Panc1 (cell line): ENCODE results near the gene AMBRA1. TPM values are rescaled to one million over a fixed set of nuclear protein-coding genes. Genes with fewer than 3 reads are reported as not detected.

Experiments used
- ATAC-seq: fragments of 200-7000 bp; cut with Tn5 transposase; 2 replicates; pipeline ENCODE4 v1.9.1; 2020; ENCODE audit warnings: mild to moderate bottlenecking, moderate library complexity
- BruUV-seq: library from RNA; stranded (reverse); fragments of 400-500 nt; replicated peaks from 2 replicates; lab custom pipeline; 2021; lab: Mats Ljungman, UMichigan
- CTCF ChIA-PET: fragments of 300-600 bp; sonication (Branson Sonifier 250); formaldehyde crosslinking; loops from one replicate; lab custom pipeline; 2022; ENCODE audit warnings: antibody characterized with exemption; lab: Charles Lee
- POLR2A ChIA-PET: fragments of 300-600 bp; sonication (Branson Sonifier 250); formaldehyde crosslinking; loops from one replicate; lab custom pipeline; 2022; ENCODE audit warnings: antibody characterized with exemption; lab: Charles Lee
- DNase-seq: peaks from one replicate; pipeline ENCODE4 v3.0.0-alpha.2; 2010; ENCODE audit warnings: low read depth, low spot score
- H3K27ac ChIP-seq: 2 replicates; pipeline ENCODE4 v1.5.1; 2011; ENCODE audit warnings: mild to moderate bottlenecking, low read length, inconsistent platforms
- H3K27me3 ChIP-seq: fragments of 200-500 bp; sonication (Bioruptor generic); 2 replicates; pipeline ENCODE4 v1.6.0; 2014; ENCODE audit warnings: low read length, inconsistent platforms; ENCODE audit not compliant: control insufficient read depth, insufficient read depth
- H3K36me3 ChIP-seq: fragments of 200-500 bp; sonication (Bioruptor generic); 2 replicates; pipeline ENCODE4 v1.5.1; 2014; ENCODE audit warnings: inconsistent platforms, mild to moderate bottlenecking, low read length, moderate library complexity; ENCODE audit not compliant: control insufficient read depth, insufficient read depth
- H3K4me1 ChIP-seq: 2 replicates; pipeline ENCODE4 v1.5.1; 2011; ENCODE audit warnings: inconsistent platforms, mild to moderate bottlenecking, low read length, moderate library complexity; ENCODE audit not compliant: control insufficient read depth, insufficient read depth
- H3K4me3 ChIP-seq, 2 experiments: 2 replicates each; pipeline ENCODE4 v1.5.1; 2011 to 2012; ENCODE audit warnings: low read depth in 2 of 2, low read length in 2 of 2, mild to moderate bottlenecking in 2 of 2, inconsistent platforms in 1 of 2, moderate library complexity in 1 of 2
- H3K9me3 ChIP-seq: fragments of 200-500 bp; sonication (Bioruptor generic); 2 replicates; pipeline ENCODE4 v1.5.1; 2014; ENCODE audit warnings: low read depth, mild to moderate bottlenecking, inconsistent platforms, low read length, moderate library complexity; ENCODE audit not compliant: control insufficient read depth, insufficient read depth
- POLR2AphosphoS5 ChIP-seq: IDR thresholded peaks from 2 replicates; pipeline ENCODE4 v1.6.1; 2012; ENCODE audit warnings: mild to moderate bottlenecking, low read depth, low read length, moderate library complexity
- SIN3A ChIP-seq: IDR thresholded peaks from 2 replicates; pipeline ENCODE4 v1.6.1; 2012; ENCODE audit warnings: low read depth, mild to moderate bottlenecking, low read length, moderate library complexity, borderline replicate concordance; ENCODE audit not compliant: insufficient read depth
- TCF7L2 ChIP-seq: IDR thresholded peaks from 2 replicates; pipeline ENCODE4 v1.6.1; 2011; ENCODE audit warnings: mild to moderate bottlenecking, low read depth, low read length, inconsistent platforms
- in situ Hi-C: cut with HindIII; loops from 2 replicates; pipeline ENCODE4 v1.10.0; 2016; ENCODE audit warnings: low sequenced_read_pairs, low pct_unique_long_range_greater_than_20kb
- intact Hi-C: fragments of 100-400 bp; cut with micrococcal nuclease; formaldehyde crosslinking; loops from one replicate; pipeline ENCODE4 v1.10.0; 2022; ENCODE audit not compliant: unreplicated experiment
- total RNA-seq: library from RNA; stranded (reverse); gene quantifications from one replicate; pipeline ENCODE4 v1.2.1, GENCODE V29; 2021; ENCODE audit not compliant: unreplicated experiment
- TF ChIP-seq, protein P1 (sequence below), 2 experiments: IDR thresholded peaks; 2 replicates each; pipeline ENCODE4 v1.6.1; 2011 to 2012; ENCODE audit warnings: low read depth in 2 of 2, control low read depth in 1 of 2, low read length in 1 of 2, mild to moderate bottlenecking in 1 of 2, moderate library complexity in 1 of 2; ENCODE audit not compliant: insufficient read depth in 1 of 2
- TF ChIP-seq, protein P2 (sequence below): fragments of 450-650 bp; IDR thresholded peaks from 2 replicates; pipeline ENCODE4 v1.5.1; 2017; ENCODE audit warnings: mild to moderate bottlenecking

Gene AMBRA1
- total RNA-seq, 1 experiment from 2014 or later, result 40.0 TPM

DNA sequence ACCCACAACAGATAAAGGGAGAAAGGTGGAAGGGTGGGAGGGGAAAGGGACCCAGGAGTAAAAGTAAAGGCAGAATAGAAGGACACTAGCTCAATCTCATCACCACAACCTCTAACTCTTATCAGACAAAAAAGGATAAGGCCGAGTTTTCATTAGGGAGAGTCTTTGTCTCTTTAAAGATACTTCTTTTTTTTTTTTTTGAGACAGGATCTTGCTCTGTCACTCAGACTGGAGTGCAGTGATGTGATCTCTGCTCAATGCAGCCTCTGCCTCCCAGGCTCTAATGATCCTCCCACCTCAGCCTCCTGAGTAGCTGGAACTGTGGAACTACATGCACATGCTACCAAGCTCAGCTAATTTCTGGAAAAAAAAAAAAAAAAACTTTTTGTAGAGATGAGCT, 116.7 kb downstream of the AMBRA1 start:
- Histone ChIP-seq H3K27ac (no peak overlapping the region), H3K4me1 (no peaks in the 10 kb centered on the region), H3K4me3 (no peak overlapping the region), H3K9me3 (no peaks in the 10 kb centered on the region), H3K36me3 (no peaks in the 10 kb centered on the region), H3K27me3 (no peaks in the 10 kb centered on the region)
- intact Hi-C loops, result loop anchor here (10.0 kb wide), 1 partner anchor 62 kb away; no protein-coding TSS in a partner anchor
- ATAC-seq, result no peak
- no peak for DNase-seq
- CTCF ChIA-PET, result interaction anchor here (0.6 to 0.7 kb wide), 3 partner anchors 13 to 342 kb away, joined by 3 to 5 read pairs (median 3); no protein-coding TSS in a partner anchor
- no TSS peak for BruUV-seq
- POLR2A ChIA-PET, result no interaction called here
- TF ChIP-seq SIN3A, result no peak
- TF ChIP-seq TCF7L2, result no peak
- in situ Hi-C loops, result no loop called here

DNA sequence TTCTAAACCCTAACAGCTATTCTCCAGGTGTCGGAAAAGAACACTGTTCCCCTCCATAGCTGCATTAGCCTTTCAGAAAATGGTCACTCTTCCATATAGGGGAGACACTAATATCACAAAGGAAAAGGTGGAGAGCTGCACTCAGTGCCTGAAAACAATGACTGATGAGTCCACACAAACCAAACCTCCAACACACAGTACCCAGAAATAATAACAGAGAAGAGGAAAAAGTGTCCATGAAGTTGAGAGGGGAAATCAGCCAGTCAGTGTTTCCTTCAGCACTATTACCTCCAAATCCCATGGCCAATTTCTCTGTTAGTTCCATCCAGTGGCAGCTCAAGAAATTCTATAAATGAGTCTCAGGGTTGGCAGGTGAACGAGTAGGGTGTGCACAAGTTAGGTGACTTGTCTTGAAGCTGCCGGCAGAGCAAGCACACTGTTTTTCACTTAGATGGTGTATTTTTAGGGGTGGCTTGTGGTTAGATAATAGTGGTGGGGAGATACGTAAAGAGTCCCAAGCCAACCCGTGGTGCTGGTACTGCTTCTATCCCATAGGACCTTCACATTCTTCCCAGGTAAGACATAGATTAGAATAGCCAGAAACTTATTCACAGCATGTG, 117.8 kb downstream of the AMBRA1 start:
- no peaks in the 10 kb centered on the region for H3K4me1 ChIP-seq
- CTCF ChIA-PET, result interaction anchor here (0.7 kb wide), 1 partner anchor 222 kb away, joined by 3 read pairs; no protein-coding TSS in a partner anchor
- H3K4me3 ChIP-seq, result no peak overlapping the region
- in situ Hi-C loops, result no loop called here
- no peak overlapping the region for H3K27ac ChIP-seq
- DNase-seq (no peak), ATAC-seq (no peak)
- no peaks in the 10 kb centered on the region for H3K36me3 ChIP-seq
- TF ChIP-seq, protein P1, sequence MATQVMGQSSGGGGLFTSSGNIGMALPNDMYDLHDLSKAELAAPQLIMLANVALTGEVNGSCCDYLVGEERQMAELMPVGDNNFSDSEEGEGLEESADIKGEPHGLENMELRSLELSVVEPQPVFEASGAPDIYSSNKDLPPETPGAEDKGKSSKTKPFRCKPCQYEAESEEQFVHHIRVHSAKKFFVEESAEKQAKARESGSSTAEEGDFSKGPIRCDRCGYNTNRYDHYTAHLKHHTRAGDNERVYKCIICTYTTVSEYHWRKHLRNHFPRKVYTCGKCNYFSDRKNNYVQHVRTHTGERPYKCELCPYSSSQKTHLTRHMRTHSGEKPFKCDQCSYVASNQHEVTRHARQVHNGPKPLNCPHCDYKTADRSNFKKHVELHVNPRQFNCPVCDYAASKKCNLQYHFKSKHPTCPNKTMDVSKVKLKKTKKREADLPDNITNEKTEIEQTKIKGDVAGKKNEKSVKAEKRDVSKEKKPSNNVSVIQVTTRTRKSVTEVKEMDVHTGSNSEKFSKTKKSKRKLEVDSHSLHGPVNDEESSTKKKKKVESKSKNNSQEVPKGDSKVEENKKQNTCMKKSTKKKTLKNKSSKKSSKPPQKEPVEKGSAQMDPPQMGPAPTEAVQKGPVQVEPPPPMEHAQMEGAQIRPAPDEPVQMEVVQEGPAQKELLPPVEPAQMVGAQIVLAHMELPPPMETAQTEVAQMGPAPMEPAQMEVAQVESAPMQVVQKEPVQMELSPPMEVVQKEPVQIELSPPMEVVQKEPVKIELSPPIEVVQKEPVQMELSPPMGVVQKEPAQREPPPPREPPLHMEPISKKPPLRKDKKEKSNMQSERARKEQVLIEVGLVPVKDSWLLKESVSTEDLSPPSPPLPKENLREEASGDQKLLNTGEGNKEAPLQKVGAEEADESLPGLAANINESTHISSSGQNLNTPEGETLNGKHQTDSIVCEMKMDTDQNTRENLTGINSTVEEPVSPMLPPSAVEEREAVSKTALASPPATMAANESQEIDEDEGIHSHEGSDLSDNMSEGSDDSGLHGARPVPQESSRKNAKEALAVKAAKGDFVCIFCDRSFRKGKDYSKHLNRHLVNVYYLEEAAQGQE (IDR thresholded peaks at IDR 0.05; ENCODE audit: insufficient read depth in 1 of 2, low read depth in 2 of 2, low read length in 1 of 2), result no peak
- TF ChIP-seq POLR2AphosphoS5, result no peak
- no peak for TF ChIP-seq TCF7L2
- TF ChIP-seq SIN3A, result no peak
- TF ChIP-seq, protein P2, sequence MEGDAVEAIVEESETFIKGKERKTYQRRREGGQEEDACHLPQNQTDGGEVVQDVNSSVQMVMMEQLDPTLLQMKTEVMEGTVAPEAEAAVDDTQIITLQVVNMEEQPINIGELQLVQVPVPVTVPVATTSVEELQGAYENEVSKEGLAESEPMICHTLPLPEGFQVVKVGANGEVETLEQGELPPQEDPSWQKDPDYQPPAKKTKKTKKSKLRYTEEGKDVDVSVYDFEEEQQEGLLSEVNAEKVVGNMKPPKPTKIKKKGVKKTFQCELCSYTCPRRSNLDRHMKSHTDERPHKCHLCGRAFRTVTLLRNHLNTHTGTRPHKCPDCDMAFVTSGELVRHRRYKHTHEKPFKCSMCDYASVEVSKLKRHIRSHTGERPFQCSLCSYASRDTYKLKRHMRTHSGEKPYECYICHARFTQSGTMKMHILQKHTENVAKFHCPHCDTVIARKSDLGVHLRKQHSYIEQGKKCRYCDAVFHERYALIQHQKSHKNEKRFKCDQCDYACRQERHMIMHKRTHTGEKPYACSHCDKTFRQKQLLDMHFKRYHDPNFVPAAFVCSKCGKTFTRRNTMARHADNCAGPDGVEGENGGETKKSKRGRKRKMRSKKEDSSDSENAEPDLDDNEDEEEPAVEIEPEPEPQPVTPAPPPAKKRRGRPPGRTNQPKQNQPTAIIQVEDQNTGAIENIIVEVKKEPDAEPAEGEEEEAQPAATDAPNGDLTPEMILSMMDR, result no peak
- no TSS peak for BruUV-seq
- H3K9me3 ChIP-seq, result no peaks in the 10 kb centered on the region
- intact Hi-C loops, result loop anchor here (10.0 kb wide), 1 partner anchor 61 kb away; no protein-coding TSS in a partner anchor
- POLR2A ChIA-PET, result no interaction called here
- H3K27me3 ChIP-seq, result no peaks in the 10 kb centered on the region
